Astrocyte (in vitro differentiated cells and primary cell): Measurements from ENCODE around the gene RASGEF1C. TPM values are rescaled to one million over a fixed set of nuclear protein-coding genes. Genes with fewer than 3 reads are reported as not detected.

ENCODE experiments used
- DNase-seq: peaks from one replicate; pipeline ENCODE4 v3.0.0-alpha.2; 2010; ENCODE audit warnings: low read depth
- FAIRE-seq: peaks from 2 replicates; lab custom pipeline; 2011; peaks lifted over from hg19 to GRCh38; lab: Jason Lieb, UNC
- H2AFZ ChIP-seq: 2 replicates; pipeline ENCODE4 v1.6.0; 2012; ENCODE audit warnings: low read depth, low read length, inconsistent platforms
- H3K27ac ChIP-seq: 2 replicates; pipeline ENCODE4 v1.5.1; 2011; ENCODE audit warnings: low read depth, low read length, inconsistent platforms
- H3K27me3 ChIP-seq: 2 replicates; pipeline ENCODE4 v1.6.0; 2011; ENCODE audit warnings: low read length, inconsistent platforms; ENCODE audit not compliant: insufficient read depth
- H3K36me3 ChIP-seq: 2 replicates; pipeline ENCODE4 v1.5.1; 2011; ENCODE audit warnings: low read length, inconsistent platforms; ENCODE audit not compliant: insufficient read depth
- H3K4me1 ChIP-seq: 2 replicates; pipeline ENCODE4 v1.5.1; 2011; ENCODE audit warnings: low read length, inconsistent platforms; ENCODE audit not compliant: insufficient read depth
- H3K4me2 ChIP-seq: 2 replicates; pipeline ENCODE4 v1.6.0; 2012; ENCODE audit warnings: low read length, inconsistent platforms
- H3K4me3 ChIP-seq: 2 replicates; pipeline ENCODE4 v1.5.1; 2011; ENCODE audit warnings: low read depth, mild to moderate bottlenecking, low read length, inconsistent platforms; ENCODE audit not compliant: insufficient read depth
- H3K79me2 ChIP-seq: 2 replicates; pipeline ENCODE4 v1.6.0; 2012; ENCODE audit warnings: mild to moderate bottlenecking, low read length, inconsistent platforms; ENCODE audit not compliant: insufficient read depth
- H3K9ac ChIP-seq: 2 replicates; pipeline ENCODE4 v1.6.0; 2012; ENCODE audit warnings: mild to moderate bottlenecking, low read length, inconsistent platforms
- H3K9me3 ChIP-seq: 2 replicates; pipeline ENCODE4 v1.5.1; 2012; ENCODE audit warnings: low read depth, mild to moderate bottlenecking, low read length, inconsistent platforms; ENCODE audit not compliant: insufficient read depth
- H4K20me1 ChIP-seq: 2 replicates; pipeline ENCODE4 v1.6.0; 2012; ENCODE audit warnings: low read length, inconsistent platforms; ENCODE audit not compliant: insufficient read depth
- H3K27ac Mint-ChIP-seq: one replicate; pipeline ENCODE4 v1.8.0; 2021; ENCODE audit warnings: mild to moderate bottlenecking, mixed read lengths; ENCODE audit not compliant: unreplicated experiment
- H3K27me3 Mint-ChIP-seq: one replicate; pipeline ENCODE4 v1.8.0; 2021; ENCODE audit warnings: low read depth, mixed read lengths; ENCODE audit not compliant: unreplicated experiment
- H3K36me3 Mint-ChIP-seq: one replicate; pipeline ENCODE4 v1.8.0; 2021; ENCODE audit warnings: low read depth, mixed read lengths; ENCODE audit not compliant: unreplicated experiment
- H3K4me1 Mint-ChIP-seq: one replicate; pipeline ENCODE4 v1.8.0; 2021; ENCODE audit warnings: low read depth, mixed read lengths; ENCODE audit not compliant: unreplicated experiment
- H3K4me3 Mint-ChIP-seq: one replicate; pipeline ENCODE4 v1.8.0; 2021; ENCODE audit warnings: mild to moderate bottlenecking, moderate library complexity, mixed read lengths; ENCODE audit not compliant: unreplicated experiment
- H3K9me3 Mint-ChIP-seq: one replicate; pipeline ENCODE4 v1.8.0; 2021; ENCODE audit warnings: mild to moderate bottlenecking, mixed read lengths; ENCODE audit not compliant: unreplicated experiment
- CTCF ChIP-seq: IDR thresholded peaks from 2 replicates; pipeline ENCODE4 v1.5.1; 2011; ENCODE audit warnings: low read depth, mild to moderate bottlenecking, inconsistent platforms, low read length, moderate library complexity; ENCODE audit not compliant: insufficient read depth
- EZH2 ChIP-seq: IDR thresholded peaks from 2 replicates; pipeline ENCODE4 v1.6.1; 2012; ENCODE audit warnings: mild to moderate bottlenecking, low read length, inconsistent platforms; ENCODE audit not compliant: insufficient read depth
- total RNA-seq: library from RNA; stranded (reverse); gene quantifications from 2 replicates; pipeline ENCODE4 v1.2.1, GENCODE V29; 2021

Gene RASGEF1C
- total RNA-seq, 1 donor from 2014 or later = 0.41 TPM

GRCh38 chr5:180238631-180239030 lies 29.6 kb upstream of the RASGEF1C start:
- H3K9me3 ChIP-seq = peaks cover 2% of the 10 kb centered on the region
- Mint-ChIP-seq H3K4me1 (peaks cover 2% of the 10 kb centered on the region), H3K4me3 (no peak overlapping the region), H3K9me3 (peaks cover 5% of the 10 kb centered on the region), H3K27ac (no peak overlapping the region), H3K27me3 (no peaks in the 10 kb centered on the region), H3K36me3 (peaks cover 54% of the 10 kb centered on the region)
- H3K4me1 ChIP-seq = no peaks in the 10 kb centered on the region
- H3K27ac ChIP-seq = no peak overlapping the region
- H3K4me3 ChIP-seq = no peak overlapping the region
- H4K20me1 ChIP-seq = no peaks in the 10 kb centered on the region
- no peaks in the 10 kb centered on the region for H3K27me3 ChIP-seq
- H3K79me2 ChIP-seq = no peaks in the 10 kb centered on the region
- no peak for DNase-seq
- H3K9ac ChIP-seq = no peak overlapping the region
- no peak overlapping the region for H2AFZ ChIP-seq
- TF ChIP-seq CTCF (no peak), EZH2 (no peak)
- H3K4me2 ChIP-seq = no peak overlapping the region
- FAIRE-seq = no peak
- H3K36me3 ChIP-seq = peaks cover 34% of the 10 kb centered on the region

GRCh38 chr5:180235846-180236245 lies 26.8 kb upstream of the RASGEF1C start:
- H3K27me3 ChIP-seq = no peaks in the 10 kb centered on the region
- Mint-ChIP-seq H3K36me3 (peaks cover 41% of the 10 kb centered on the region), H3K4me3 (no peak overlapping the region), H3K27me3 (no peaks in the 10 kb centered on the region), H3K9me3 (peaks cover 16% of the 10 kb centered on the region), H3K27ac (no peak overlapping the region), H3K4me1 (peaks cover 7% of the 10 kb centered on the region)
- DNase-seq = no peak
- H3K9ac ChIP-seq = no peak overlapping the region
- H3K79me2 ChIP-seq = no peaks in the 10 kb centered on the region
- no peak overlapping the region for H3K4me2 ChIP-seq
- no peak overlapping the region for H3K4me3 ChIP-seq
- FAIRE-seq = no peak
- no peak overlapping the region for H2AFZ ChIP-seq
- H3K4me1 ChIP-seq = no peaks in the 10 kb centered on the region
- TF ChIP-seq CTCF = no peak
- TF ChIP-seq EZH2 = no peak
- H3K9me3 ChIP-seq = peaks cover 2% of the 10 kb centered on the region
- H3K27ac ChIP-seq = no peak overlapping the region
- H4K20me1 ChIP-seq = no peaks in the 10 kb centered on the region
- peaks cover 26% of the 10 kb centered on the region for H3K36me3 ChIP-seq

- H3K4me3 Mint-ChIP-seq = no peak overlapping the region
- H3K4me2 ChIP-seq = no peak overlapping the region
- H4K20me1 ChIP-seq = no peaks in the 10 kb centered on the region
- peaks cover 11% of the 10 kb centered on the region for H3K4me1 Mint-ChIP-seq
- H3K27ac ChIP-seq = no peak overlapping the region
- H3K9me3 Mint-ChIP-seq = peaks cover 17% of the 10 kb centered on the region
- no peak overlapping the region for H3K9ac ChIP-seq
- no peaks in the 10 kb centered on the region for H3K27me3 Mint-ChIP-seq
- DNase-seq (no peak), FAIRE-seq (no peak)
- no peak overlapping the region for H3K4me3 ChIP-seq
- no peaks in the 10 kb centered on the region for H3K4me1 ChIP-seq
- no peak for TF ChIP-seq EZH2
- no peak for TF ChIP-seq CTCF
- H3K36me3 Mint-ChIP-seq = peaks cover 36% of the 10 kb centered on the region
- no peaks in the 10 kb centered on the region for H3K27me3 ChIP-seq
- H2AFZ ChIP-seq = no peak overlapping the region
- no peaks in the 10 kb centered on the region for H3K79me2 ChIP-seq
- no peak overlapping the region for H3K27ac Mint-ChIP-seq
- no peaks in the 10 kb centered on the region for H3K9me3 ChIP-seq
- peaks cover 21% of the 10 kb centered on the region for H3K36me3 ChIP-seq
Measured at GRCh38 chr5:180235077-180235476, 26.1 kb upstream of the RASGEF1C start.
